GM23338 (cell line): ENCODE results near the gene PGLYRP4. TPM values are rescaled to one million over a fixed set of nuclear protein-coding genes. Genes with fewer than 3 reads are reported as not detected.

Experiments used
- ATAC-seq: fragments of 200-7000 bp; cut with Tn5 transposase; 3 replicates; pipeline ENCODE4 v1.9.1; 2020
- DNase-seq: peaks from one replicate; pipeline ENCODE4 v3.0.0-alpha.2; 2015; ENCODE audit warnings: low spot score
- H2AFZ ChIP-seq: fragments of 200-600 bp; sonication (generic); 2 replicates; pipeline ENCODE4 v1.8.0; 2016; ENCODE audit warnings: antibody characterized with exemption, mild to moderate bottlenecking, moderate library complexity
- H3F3A ChIP-seq: fragments of 200-600 bp; sonication (generic); replicated peaks from 2 replicates; pipeline ENCODE4 v1.8.0; 2017; ENCODE audit warnings: antibody characterized with exemption, mixed run types, low read depth
- H3K27ac ChIP-seq: fragments of 200-600 bp; sonication (generic); 2 replicates; pipeline ENCODE4 v1.6.1; 2016; ENCODE audit warnings: low read depth
- H3K27me3 ChIP-seq: fragments of 200-600 bp; sonication (generic); 2 replicates; pipeline ENCODE4 v1.8.0; 2016; ENCODE audit warnings: mild to moderate bottlenecking, mixed run types, moderate library complexity; ENCODE audit not compliant: insufficient read depth
- H3K36me3 ChIP-seq: fragments of 200-600 bp; sonication (generic); 2 replicates; pipeline ENCODE4 v1.8.0; 2016; ENCODE audit warnings: mild to moderate bottlenecking; ENCODE audit not compliant: insufficient read depth
- H3K4me1 ChIP-seq: fragments of 200-600 bp; sonication (generic); 2 replicates; pipeline ENCODE4 v1.8.0; 2016; ENCODE audit warnings: mild to moderate bottlenecking, moderate library complexity; ENCODE audit not compliant: insufficient read depth
- H3K4me2 ChIP-seq: fragments of 200-600 bp; sonication (generic); 2 replicates; pipeline ENCODE4 v1.7.1; 2017; ENCODE audit warnings: mixed run types
- H3K4me3 ChIP-seq: fragments of 200-600 bp; sonication (generic); 2 replicates; pipeline ENCODE4 v1.6.1; 2016; ENCODE audit warnings: mixed run types
- H3K79me2 ChIP-seq: fragments of 200-600 bp; sonication (generic); replicated peaks from 2 replicates; pipeline ENCODE4 v1.8.0; 2017; ENCODE audit warnings: mild to moderate bottlenecking; ENCODE audit not compliant: insufficient read depth
- H3K9me2 ChIP-seq: fragments of 200-600 bp; sonication (generic); 2 replicates; pipeline ENCODE4 v1.8.0; 2017; ENCODE audit not compliant: insufficient read depth
- H4K20me1 ChIP-seq: fragments of 200-600 bp; sonication (generic); replicated peaks from 2 replicates; pipeline ENCODE4 v1.8.0; 2017; ENCODE audit warnings: mild to moderate bottlenecking; ENCODE audit not compliant: insufficient read depth
- H3K27ac Mint-ChIP-seq: 2 replicates; pipeline ENCODE4 v1.8.0; 2020; ENCODE audit warnings: inconsistent platforms, mild to moderate bottlenecking, moderate library complexity, mixed read lengths
- H3K27me3 Mint-ChIP-seq: 3 replicates; pipeline ENCODE4 v1.8.0; 2022; ENCODE audit warnings: low read depth, mild to moderate bottlenecking, moderate library complexity, mixed read lengths, inconsistent platforms; ENCODE audit not compliant: insufficient read depth, poor library complexity
- H3K36me3 Mint-ChIP-seq: 3 replicates; pipeline ENCODE4 v1.8.0; 2021; ENCODE audit warnings: low read depth, mild to moderate bottlenecking, inconsistent platforms, moderate library complexity, mixed read lengths
- H3K4me1 Mint-ChIP-seq: 3 replicates; pipeline ENCODE4 v1.8.0; 2020; ENCODE audit warnings: mild to moderate bottlenecking, inconsistent platforms, mixed read lengths
- H3K4me3 Mint-ChIP-seq: 3 replicates; pipeline ENCODE4 v1.8.0; 2021; ENCODE audit warnings: moderate library complexity, mild to moderate bottlenecking, inconsistent platforms, mixed read lengths
- H3K9me3 Mint-ChIP-seq: 3 replicates; pipeline ENCODE4 v1.8.0; 2020; ENCODE audit warnings: moderate library complexity, mild to moderate bottlenecking, inconsistent platforms, mixed read lengths
- CTCF ChIP-seq, 2 experiments: fragments of 200-600 bp in 1 of 2; sonication (generic) in 1 of 2; conservative IDR thresholded peaks; 2 replicates each; pipeline versions ENCODE4 v1.5.1 to v1.6.1; 2016 to 2017; ENCODE audit warnings: antibody characterized with exemption in 2 of 2, low read depth in 2 of 2, mild to moderate bottlenecking in 2 of 2, moderate library complexity in 1 of 2
- ETS1 ChIP-seq: IDR thresholded peaks from 2 replicates; pipeline ENCODE4 v1.6.1; 2016; ENCODE audit warnings: antibody characterized with exemption
- EZH2 ChIP-seq: fragments of 200-600 bp; sonication (generic); IDR thresholded peaks from one replicate; pipeline ENCODE4 v1.8.0; 2017; ENCODE audit warnings: antibody characterized with exemption, mild to moderate bottlenecking, low read depth; ENCODE audit not compliant: unreplicated experiment
- EZH2phosphoT487 ChIP-seq: fragments of 200-600 bp; sonication (generic); IDR thresholded peaks from one replicate; pipeline ENCODE4 v1.8.1; 2018; ENCODE audit warnings: antibody characterized with exemption; ENCODE audit not compliant: unreplicated experiment
- NANOG ChIP-seq: IDR thresholded peaks from 2 replicates; pipeline ENCODE4 v1.6.1; 2016; ENCODE audit warnings: antibody characterized with exemption, borderline replicate concordance
- POLR2AphosphoS5 ChIP-seq: IDR thresholded peaks from 2 replicates; pipeline ENCODE4 v1.6.1; 2016; ENCODE audit warnings: antibody characterized with exemption, low read depth
- REST ChIP-seq: IDR thresholded peaks from one replicate; pipeline ENCODE4 v1.6.1; 2018; ENCODE audit warnings: antibody characterized with exemption; ENCODE audit not compliant: unreplicated experiment
- ZNF114 ChIP-seq: fragments of 250-450 bp; sonication (Bioruptor Pico); IDR thresholded peaks from 2 replicates; pipeline ENCODE4 v1.5.0; 2020; ENCODE audit warnings: mild to moderate bottlenecking, moderate library complexity
- polyA plus RNA-seq: library from polyadenylated mRNA; unstranded; fragments of >200 nt; fragmentation: Nextera tagmentation; extraction: Ambion mirVana; gene quantifications from 2 replicates; pipeline ENCODE4 v1.2.1, GENCODE V29; 2016
- total RNA-seq: library from RNA; depleted of rRNA; stranded (reverse); fragments of >200 nt; shearing (Covaris generic); gene quantifications from 2 replicates; pipeline ENCODE4 v1.2.3, GENCODE V29; 2014

The PGLYRP4 gene
- total and polyA plus RNA-seq, 2 experiments from 2014 or later = not detected

GRCh38 chr1:153292740-153293479 is 55.7 kb downstream of the PGLYRP4 start:
- DNase-seq (peak; percentile 61), ATAC-seq (peak; percentile 76)
- Mint-ChIP-seq H3K4me3 (no peak overlapping the region), H3K4me1 (peaks cover 8% of the 10 kb centered on the region), H3K9me3 (no peaks in the 10 kb centered on the region), H3K27ac (no peak overlapping the region), H3K27me3 (peaks cover 9% of the 10 kb centered on the region), H3K36me3 (no peaks in the 10 kb centered on the region)
- H3K27ac ChIP-seq = no peak overlapping the region
- H3K4me3 ChIP-seq = no peak overlapping the region
- H3K79me2 ChIP-seq = no peaks in the 10 kb centered on the region
- no peaks in the 10 kb centered on the region for H3K4me1 ChIP-seq
- H4K20me1 ChIP-seq = no peaks in the 10 kb centered on the region
- no peaks in the 10 kb centered on the region for H3K27me3 ChIP-seq
- H3K9me2 ChIP-seq = no peaks in the 10 kb centered on the region
- no peaks in the 10 kb centered on the region for H3K36me3 ChIP-seq
- peak overlapping the region; percentile 97 for H2AFZ ChIP-seq
- TF ChIP-seq EZH2 (no peak), ETS1 (no peak), CTCF (conservative IDR thresholded peaks at IDR 0.05; ENCODE audit: low read depth in 2 of 2) (peak; percentile 23 to 29; a peak in 3 of 4 replicates), REST (no peak)
- H3F3A ChIP-seq = no peaks in the 10 kb centered on the region
- peak overlapping the region; percentile 55; the same call in 1 of the 2 replicates for H3K4me2 ChIP-seq

GRCh38 chr1:153292185-153292584 is 56.5 kb downstream of the PGLYRP4 start:
- peaks cover 8% of the 10 kb centered on the region for H3K4me1 Mint-ChIP-seq
- TF ChIP-seq ETS1 (no peak), NANOG (no peak), ZNF114 (CRISPR knock-in tag) (no peak), REST (no peak), EZH2phosphoT487 (no peak), CTCF (conservative IDR thresholded peaks at IDR 0.05; ENCODE audit: low read depth in 2 of 2) (no peak), POLR2AphosphoS5 (no peak)

More at GRCh38 chr1:153292185-153292584, 56.5 kb downstream of the PGLYRP4 start:
- no peaks in the 10 kb centered on the region for H3K36me3 Mint-ChIP-seq
- Histone ChIP-seq H3K79me2 (no peaks in the 10 kb centered on the region), H3F3A (no peaks in the 10 kb centered on the region), H3K27me3 (no peaks in the 10 kb centered on the region), H3K4me3 (no peak overlapping the region), H3K4me1 (no peaks in the 10 kb centered on the region), H3K27ac (no peak overlapping the region), H3K9me2 (no peaks in the 10 kb centered on the region), H2AFZ (peak overlapping the region; percentile 97), H3K4me2 (0 out of 2 replicates have a peak overlapping the region, but pooled peaks have one; percentile 55), H3K36me3 (no peaks in the 10 kb centered on the region), H4K20me1 (no peaks in the 10 kb centered on the region)
- H3K9me3 Mint-ChIP-seq = no peaks in the 10 kb centered on the region
- ATAC-seq (no peak), DNase-seq (no peak)
- peaks cover 7% of the 10 kb centered on the region for H3K27me3 Mint-ChIP-seq
- H3K27ac Mint-ChIP-seq = no peak overlapping the region
- no peak overlapping the region for H3K4me3 Mint-ChIP-seq
